HL-60 (cell line): ENCODE measurements around the gene PHC2.

Experiments
- CTCF ChIP-seq: IDR thresholded peaks from one replicate; pipeline ENCODE4 v1.5.1; 2011; ENCODE audit warnings: low read length, control low read depth, inconsistent platforms; ENCODE audit not compliant: insufficient read depth
- GABPA ChIP-seq: IDR thresholded peaks from 2 replicates; pipeline ENCODE4 v1.6.1; 2012; ENCODE audit warnings: low read depth
- POLR2AphosphoS5 ChIP-seq: IDR thresholded peaks from 2 replicates; pipeline ENCODE4 v1.6.1; 2012; ENCODE audit warnings: low read depth
- REST ChIP-seq: IDR thresholded peaks from 2 replicates; pipeline ENCODE4 v1.6.1; 2012; ENCODE audit warnings: low read depth; ENCODE audit not compliant: insufficient replicate concordance
- SPI1 ChIP-seq: IDR thresholded peaks from 2 replicates; pipeline ENCODE4 v1.6.1; 2012; ENCODE audit warnings: low read depth, mild to moderate bottlenecking, borderline replicate concordance

GRCh38 chr1:33321178-33321577 is 109.7 kb downstream of the PHC2 start:
- TF ChIP-seq CTCF (no peak), POLR2AphosphoS5 (no peak), GABPA (no peak), REST (no peak), SPI1 (no peak)
